Activated CD4-positive, alpha-beta T cell treated with anti-CD3 and anti-CD28 coated beads for 24 hours (primary cell): ENCODE data around the gene PLEKHM2.
"Not testable (repeated sequence)": the region's sequence is repeated elsewhere in the genome, so short reads cannot be mapped to it uniquely, and the experiment has no call there.

Experiments used
- DNase-seq, 2 donors: peaks; one replicate each; pipeline ENCODE4 v3.0.0-alpha.2; 2020; ENCODE audit warnings: low read depth in 2 of 2

Gene PLEKHM2

DNA sequence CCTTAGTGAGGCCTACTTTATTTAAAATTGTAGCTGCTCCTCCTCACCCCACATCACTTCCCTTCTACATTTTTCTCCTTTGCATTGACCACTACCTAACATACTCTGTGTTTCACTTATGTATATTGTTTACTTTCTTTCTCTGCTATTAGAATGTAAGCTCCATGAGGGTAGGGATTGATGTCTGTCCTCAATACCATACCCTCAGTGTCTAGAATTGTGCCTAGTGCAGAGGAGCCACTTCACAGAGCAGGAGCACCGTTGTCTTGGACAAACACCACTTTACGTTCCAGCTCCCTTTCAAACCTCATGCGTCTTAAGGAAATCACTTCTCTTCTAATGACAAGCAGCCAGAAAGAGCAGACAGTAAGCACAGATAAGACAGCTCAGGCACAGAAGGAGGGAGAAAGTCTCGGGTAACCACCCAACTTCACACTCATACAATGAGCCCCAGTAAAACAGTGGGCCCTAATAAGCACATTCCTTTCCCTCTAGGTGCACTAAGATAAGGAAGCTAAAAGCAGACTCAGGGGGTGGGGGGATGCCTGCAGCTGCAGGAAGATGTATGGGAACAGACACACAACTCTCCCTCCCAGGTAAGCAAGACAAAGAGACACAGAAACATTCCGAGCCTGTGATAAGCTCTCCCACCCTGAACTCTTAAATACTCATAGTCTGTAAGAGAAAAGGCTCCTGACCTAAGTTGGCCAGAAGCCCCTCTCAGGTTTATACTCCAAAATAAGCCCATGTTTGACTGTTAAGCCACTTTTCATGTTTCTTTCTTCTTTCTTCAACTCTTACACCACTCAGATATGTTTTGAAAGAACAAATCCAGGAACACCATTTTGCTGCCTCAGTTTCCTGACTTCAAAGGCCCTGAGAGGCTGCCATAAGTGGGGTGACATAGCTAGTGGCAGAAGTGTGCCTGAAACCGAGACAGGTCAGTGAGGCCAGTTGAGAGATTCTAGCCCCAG, 7.1 kb upstream of the PLEKHM2 start:
- no peak for DNase-seq

DNA sequence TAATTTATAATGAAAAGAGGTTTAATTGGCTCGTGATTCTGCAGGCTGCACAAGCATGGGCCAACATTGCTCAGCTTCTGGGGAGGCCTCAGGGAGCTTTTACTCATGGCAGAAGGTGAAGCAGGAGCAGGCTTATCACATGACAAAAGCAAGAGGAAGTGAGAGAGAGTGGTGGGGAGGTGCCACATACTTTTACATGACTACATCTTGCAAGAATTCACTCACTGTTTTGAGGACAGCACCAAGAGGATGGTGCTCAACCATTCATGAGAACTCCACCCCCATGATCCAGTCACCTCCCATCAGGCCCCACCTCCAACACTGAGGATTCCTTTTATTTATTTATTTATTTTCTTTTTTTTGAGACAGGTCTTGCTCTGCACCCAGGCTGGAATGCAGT, 5.5 kb upstream of the PLEKHM2 start:
- DNase-seq, result no peak

DNA sequence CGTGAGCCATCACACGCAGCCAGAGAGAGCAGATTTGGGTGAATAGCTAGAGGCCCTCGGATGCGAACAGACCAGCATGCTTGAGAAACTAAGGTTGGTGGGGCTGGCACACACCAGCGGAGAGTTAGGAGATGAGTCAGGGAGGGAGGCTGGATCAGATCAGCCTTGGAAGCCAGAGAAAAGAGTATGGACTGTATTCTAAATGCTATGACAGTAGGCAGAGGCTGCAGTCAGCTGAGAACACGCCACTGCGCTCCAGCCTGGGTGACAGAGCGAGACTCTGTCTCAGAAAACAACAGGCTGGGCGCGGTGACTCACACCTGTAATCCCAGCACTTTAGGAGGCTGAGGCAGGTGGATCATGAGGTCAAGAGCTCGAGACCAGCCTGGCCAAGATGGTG, 4.0 kb upstream of the PLEKHM2 start:
- DNase-seq, result no peak

DNA sequence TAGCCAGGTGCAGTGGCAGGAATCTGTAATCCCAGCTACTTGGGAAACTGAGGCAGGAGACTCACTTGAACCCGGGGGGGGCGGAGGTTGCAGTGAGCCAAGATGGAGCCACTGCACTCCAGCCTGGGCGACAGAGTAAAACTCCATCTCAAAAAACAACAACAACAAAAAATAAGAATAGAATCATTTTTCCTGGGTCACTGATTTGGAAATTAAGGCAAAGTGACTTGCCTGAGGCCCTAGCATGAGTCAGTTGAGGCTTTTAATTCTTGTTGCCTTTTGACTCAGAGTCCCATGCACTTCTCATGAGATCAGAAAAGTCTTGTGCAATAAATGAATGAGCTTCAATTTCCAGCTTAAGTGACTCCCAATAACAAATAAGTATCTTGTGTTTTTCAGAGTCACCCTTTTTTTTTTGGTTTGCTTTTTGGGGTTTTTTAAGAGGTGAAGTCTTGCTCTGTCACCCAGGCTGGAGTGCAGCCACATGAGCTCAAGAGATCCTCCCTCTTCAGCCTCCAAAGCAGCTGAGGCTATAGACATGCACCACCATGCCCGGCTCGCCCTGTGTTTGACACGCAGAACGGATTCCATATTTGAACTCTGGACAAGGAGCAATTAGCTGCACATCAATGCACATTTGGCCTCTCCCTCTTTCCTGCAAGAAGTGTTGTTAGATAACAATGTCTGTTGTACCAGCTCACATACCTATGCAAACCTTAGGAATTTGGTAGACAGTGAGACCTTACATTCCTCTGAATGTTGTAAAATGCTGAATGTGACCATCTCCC, 3.4 kb upstream of the PLEKHM2 start:
- DNase-seq, result no peak

DNA sequence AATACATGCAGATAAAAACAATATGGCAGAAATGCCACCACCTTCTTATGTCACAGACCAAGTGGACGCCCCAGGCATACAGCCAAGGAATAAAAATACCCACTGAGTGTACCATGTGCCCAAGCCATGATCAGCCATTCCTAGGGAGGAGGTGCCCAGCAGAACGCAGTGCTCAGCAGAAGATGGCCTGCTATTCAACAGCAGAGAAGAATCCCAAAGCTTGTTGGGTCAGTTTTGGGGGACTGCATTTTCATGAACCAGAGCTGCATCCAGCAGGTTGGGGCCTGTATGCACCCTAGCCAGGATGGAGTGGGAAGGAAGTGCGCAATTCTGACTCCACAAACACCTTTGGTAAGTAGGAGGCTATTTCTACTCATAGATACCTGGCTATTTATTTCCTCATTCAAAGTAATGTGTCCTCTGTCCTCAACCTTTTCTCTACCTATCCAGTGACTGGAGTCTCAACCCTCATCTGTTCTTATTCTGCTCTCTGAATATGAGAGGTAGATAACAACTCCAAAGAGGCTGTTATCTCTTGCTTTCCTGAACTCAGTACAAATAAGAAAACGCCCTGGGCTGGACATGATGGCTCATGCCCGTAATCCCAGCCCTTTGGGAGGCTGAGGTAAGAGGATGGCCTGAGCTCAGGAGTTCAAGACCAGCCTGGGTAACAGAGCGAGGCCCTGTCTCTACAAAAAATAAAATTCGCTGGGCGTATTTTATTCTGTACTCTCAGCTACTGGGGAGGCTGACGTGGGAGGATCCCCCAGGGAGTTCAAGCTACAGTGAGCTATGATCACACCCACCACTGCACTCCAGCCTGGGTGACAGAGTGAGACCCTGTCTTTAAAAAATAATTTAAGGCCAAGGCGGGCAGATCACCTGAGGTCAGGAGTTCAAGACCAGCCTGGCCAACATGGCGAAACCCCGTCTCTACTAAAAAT, 2.5 kb upstream of the PLEKHM2 start:
- no peak for DNase-seq

DNA sequence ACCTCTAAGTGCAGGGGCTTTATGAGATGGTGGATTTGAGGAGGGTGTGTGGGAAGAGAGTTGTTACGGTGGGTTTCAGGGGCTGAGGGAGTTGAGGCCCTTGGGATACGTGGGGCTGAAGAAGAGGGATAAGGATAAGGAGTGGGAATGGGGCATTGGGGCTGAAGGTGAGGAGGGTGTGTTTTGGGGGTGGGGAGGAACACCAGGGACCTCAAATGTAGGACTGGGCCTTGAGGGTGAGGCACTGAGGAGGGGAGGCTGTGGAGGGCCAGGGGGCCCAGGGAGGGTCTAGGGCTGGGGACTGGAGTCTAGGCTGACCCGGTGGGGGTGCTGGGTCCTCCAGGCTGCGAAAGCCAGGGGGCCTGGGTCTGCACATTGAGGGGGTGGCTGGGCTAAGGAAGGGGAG, 1.2 kb upstream of the PLEKHM2 start:
- no peak for DNase-seq

DNA sequence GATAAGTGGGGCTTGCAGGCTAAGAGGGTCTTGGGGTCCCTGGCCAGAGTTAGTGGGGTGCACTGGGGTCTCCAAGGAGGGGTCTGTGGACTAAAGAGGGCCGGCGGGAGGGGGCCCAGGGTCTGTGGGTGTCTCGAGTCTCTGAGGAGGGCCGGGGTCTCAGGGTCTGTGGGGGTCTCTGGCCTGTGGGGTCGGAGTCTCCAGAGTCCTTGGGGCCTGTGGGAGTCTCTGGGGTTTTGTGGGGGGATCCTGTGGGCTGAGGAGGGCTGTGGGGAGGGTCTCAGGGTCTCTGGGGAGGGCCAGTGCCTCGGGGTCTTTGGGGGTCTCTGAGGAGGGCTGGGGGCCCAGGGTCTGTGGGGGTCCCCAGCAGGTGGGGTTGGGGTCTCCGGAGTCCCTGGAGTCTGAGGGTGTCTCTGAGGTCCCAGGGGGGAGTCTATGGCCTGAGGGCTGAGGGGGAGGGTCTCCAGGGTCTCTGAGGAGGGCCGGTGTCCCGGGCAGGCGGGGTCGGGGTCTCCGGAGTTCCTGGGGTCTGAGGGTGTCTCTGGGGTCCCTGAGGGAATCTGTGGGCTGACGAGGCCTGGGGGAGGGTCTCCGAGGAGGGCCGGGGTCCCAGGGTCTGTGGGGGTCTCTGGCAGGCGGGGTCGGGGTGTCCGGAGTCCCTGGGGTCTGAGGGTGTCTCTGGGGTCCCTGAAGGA, 628 bp upstream of the PLEKHM2 start:
- no peak for DNase-seq

DNA sequence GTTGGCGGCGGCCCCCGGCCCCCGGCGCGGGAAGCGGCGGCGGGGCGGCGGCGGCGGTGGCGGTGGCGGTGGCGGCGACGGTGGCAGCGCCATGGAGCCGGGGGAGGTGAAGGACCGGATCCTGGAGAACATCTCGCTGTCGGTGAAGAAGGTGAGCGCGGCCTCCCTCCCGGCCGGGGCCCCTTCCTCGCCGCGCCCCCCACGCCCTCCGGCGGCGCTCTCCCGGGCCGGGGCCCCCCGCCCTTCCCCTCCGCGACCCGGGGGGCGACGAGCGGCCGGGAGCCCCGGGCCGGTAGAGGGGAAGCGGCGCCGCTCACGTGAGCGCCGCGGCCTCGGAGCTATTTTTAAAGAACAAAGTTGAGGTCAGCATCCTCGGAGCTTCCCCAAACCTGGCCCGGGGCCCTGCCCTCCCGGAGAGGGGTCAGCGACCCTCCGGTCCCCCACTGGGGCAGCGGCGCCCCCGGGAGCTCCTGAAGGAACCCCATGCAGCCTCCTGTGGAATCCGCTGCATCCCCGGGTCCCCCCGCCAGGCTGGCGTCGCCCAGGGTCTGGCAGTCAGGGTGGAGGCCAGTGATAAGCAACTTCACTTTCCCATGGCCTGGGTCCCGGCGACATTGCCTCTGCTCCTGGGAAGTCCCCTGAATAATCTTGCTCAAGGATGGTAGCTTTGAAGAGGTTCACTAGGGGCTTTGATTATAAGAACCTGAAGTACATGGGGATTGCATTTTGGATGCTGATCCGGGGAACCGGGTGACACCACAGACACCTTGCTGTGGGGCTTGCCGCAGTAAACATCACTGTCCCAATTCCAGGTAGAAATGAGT, 560 bp downstream of the PLEKHM2 start:
- DNase-seq, result no peak

DNA sequence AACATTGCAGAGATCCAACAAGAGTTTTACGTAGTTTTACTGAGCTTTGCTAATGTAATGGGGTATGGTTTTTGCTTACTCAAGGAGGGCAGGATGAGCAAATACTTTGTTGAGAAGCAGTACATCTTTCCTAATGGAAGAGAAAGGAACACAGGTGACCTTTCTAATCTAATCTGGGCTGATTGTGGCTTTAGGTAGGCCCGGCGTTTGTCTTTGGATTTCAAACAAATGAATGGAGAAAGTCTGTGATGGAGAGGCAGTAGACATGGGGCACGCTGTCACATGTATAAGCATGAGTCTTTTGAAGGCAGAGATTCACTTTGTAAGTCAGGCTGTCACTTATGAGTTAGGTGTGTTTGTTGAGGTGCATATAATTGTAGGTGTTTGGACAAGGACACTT, 1.7 kb downstream of the PLEKHM2 start:
- DNase-seq, result no peak

DNA sequence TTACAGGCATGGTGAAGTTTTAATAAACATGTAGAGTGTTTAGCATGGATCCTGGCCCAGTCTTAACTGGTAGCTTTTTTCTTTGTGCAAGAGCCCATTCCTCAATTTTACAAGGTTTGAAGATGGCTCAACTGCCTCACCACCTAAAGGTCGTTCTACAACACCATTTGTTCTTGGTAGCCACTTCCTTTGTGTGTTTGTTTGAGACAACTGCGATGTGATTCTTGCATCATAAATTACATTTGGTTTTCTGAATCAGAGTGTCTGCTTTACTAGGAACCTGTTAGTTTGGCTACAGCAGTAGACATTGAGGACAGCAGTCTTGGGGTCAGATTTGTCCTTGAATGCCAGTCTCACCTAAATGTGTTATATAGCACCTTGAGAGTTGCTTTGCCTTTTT, 3.3 kb downstream of the PLEKHM2 start:
- no peak for DNase-seq

DNA sequence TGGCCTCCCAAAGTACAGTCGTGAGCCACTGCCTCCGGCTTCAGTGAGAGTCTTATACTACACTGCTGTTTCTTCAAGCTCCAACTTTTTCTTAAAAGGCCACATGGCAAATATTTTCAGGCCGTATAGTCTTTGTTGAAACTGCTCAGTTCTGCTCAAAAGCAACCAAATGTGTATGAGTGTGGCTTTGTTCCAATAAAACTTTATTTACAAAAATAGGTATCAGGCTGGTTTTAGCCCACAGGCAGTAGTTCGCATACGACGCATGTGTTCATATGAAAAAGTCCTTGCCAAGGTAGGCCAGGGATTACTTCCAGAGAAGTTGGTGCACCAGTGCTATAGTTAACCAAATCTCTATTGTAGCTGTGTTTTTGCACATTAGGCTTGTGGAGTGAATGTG, 6.2 kb downstream of the PLEKHM2 start:
- DNase-seq, result no peak

DNA sequence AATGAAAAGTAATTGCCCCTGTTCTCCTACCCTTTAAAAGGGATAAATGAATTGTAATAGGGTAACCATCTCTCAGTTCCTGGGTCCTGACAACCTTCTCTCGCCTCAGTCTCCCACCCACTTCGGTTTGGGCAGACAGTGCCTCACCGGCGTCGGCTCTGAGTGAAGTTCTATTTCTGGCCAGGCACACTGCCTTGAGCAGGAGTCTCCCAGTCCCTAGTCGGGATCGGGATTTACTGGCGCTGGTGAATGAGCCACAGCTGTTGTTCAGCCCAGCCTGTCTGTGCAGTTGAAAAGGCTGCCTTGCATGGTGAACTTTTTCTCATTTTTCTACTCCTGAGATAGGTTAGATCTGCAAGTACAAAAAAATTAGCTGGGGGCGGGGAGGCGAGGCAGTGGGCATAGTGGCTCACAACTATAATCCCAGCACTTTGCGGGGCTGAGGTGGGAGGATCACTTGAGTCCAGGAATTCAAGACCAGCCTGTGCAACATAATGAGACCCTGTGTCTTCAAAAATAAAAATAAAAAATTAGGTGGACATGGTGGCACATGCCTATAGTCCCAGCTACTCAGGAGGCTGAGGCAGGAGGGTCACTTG, 7.4 kb downstream of the PLEKHM2 start:
- no peak for DNase-seq

DNA sequence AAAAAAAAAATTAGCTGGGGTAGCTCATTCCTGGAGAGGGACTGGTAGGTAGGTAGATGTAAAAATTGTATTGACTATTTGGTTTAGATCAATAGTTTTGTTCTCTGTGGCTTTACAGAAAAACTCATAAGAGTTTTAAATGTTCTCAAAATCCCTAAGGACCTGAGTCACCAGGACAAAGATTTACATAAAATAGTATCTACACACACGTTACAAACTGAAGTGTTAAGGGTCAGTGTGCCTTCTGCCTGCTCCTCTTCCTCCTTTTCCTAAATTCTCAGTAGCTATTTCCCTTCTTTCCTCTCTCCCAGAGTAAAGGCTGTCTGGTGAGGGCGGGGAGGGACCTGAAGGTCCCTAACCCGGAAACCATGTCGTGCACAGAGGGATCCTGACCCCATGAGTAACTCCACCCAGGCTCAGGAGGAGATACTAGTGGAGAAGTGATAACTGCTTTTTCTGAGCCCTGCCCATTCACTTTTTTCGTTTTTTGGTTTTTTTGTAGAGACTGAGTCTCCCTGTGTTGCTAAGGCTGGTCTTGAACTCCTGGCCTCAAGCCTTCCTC, 8.1 kb downstream of the PLEKHM2 start:
- DNase-seq, result no peak

DNA sequence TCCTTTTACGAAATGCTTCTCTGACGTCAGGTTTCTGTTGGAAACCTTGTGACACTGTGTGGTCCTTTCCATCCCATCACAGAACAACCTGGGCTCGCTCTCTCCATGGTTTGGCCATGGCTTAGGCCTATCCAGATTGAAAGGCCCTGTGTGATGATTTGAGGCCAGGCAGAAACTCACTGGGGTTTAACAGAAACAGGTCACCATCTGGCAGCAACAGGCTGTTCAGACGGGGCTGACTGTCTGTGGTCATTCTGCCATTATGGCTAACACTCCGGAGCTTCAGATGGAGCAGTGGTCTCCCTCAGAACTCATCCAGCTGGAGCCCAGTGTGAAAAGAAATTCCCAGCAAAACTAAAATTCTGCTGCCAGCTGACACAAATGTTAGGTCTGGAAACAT, 9.3 kb downstream of the PLEKHM2 start:
- no peak for DNase-seq

DNA sequence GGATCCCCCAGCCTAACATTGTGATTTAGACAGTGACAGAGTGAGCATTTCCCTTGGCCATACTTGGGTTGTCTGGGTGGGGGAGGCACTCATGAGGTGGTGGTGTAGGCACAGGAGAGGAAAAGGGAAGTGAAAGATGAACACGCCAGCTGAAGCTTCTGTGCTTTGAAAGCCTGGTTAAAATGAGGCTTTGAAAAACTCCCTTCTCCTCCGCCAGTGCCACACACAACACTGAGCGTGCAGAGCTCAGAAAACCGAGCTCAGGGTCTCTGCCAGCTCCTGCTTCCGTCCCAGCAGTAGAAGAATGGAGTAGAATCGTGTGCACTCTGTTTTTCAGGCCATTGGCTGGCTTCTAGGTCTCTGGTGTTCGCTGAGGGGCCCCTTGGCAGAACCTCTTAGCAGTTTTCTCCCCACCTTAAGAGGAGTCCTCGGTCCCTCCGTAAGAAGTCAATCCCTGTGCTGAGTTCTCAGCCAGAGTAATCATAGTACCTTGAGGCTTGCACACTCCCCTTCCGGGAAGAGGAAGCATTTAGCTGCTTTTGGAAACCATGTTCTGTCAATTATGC, 12.9 kb downstream of the PLEKHM2 start:
- DNase-seq, result no peak

DNA sequence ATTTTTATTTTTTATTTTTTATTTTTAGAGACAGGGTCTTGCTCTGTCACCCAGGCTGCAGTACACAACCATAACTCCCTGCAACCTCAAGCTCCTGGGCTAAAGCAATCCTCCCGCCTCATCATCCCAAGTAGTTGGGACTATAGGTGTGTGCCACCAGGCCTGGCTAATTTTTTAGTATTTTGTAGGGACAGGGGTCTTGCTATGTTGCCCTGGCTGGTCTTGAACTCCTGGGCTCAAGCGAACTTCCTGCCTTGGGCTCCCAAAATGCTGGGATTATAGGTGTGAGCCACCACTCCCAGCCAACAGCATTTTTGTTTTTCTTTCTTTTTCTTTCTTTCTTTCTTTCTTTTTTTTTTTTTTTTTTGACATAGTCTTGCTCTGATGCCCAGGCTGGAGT, 14.1 kb downstream of the PLEKHM2 start:
- DNase-seq, result no peak

DNA sequence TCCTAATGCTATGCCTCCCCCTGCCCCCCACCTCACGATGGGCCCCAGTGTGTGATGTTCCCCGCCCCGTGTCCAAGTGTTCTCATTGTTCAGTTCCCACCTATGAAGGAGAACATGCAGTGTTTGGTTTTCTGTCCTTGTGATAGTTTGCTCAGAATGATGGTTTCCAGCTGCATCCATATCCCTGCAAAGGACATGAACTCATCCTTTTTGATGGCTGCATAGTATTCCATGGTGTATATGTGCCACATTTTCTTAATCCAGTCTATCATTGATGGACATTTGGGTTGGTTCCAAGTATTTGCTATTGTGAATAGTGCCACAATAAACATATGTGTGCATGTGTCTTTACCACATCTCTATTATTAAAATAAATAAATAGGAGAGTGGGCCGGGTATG, 15.2 kb downstream of the PLEKHM2 start:
- not testable (repeated sequence) for DNase-seq

DNA sequence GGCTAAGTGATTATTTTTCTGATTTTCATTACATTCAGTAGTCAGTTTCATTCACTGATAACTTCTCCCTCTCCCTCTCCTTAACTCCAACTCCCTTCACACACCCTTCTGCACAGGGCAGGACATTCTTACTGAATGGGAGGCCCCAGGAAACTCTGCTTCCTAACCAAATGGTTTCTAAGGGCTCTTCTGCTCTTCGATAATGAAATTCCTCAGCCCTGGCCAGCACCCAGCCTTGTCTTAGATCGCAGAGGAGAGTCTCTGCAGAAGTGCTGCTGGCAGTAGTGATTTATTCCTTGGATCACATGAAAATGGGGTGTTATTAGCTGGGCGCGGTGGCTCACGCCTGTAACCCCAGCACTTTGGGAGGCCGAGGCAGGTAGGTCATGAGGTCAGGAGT, 16.4 kb downstream of the PLEKHM2 start:
- no peak for DNase-seq

DNA sequence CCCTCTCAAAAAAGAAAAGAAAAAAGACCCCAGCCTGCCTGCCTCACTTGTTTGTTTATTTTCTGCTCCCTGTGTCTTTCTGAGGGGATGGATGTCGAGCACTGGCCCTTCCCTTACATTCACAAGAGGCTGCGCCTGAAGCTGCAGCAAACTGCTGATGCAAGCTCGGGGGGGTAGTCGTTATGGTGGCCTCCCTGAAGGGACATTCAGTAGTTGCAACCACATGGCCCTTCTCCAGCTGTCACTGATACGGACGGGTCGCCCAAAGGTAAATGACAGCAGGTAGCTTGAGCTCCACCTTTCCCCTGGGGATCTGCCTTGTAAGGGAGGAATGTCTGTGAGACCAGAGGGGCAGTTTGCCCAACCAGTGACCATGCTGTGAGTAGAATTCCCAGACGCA, 17.7 kb downstream of the PLEKHM2 start:
- DNase-seq, result no peak
